ENCODE data around the gene EMP2.

- TF ChIP-seq CTCF (IDR thresholded peaks at IDR 0.05): no peak
- TF ChIP-seq POLR2A (IDR thresholded peaks at IDR 0.05): no peak
Observed at GRCh38 chr16:10557750-10558149, 22.6 kb downstream of the EMP2 start.
